Stimulated activated effector memory CD8-positive, alpha-beta T cell treated with anti-CD3 and anti-CD28 coated beads, Interleukin-12 subunit alpha, Interleukin-12 subunit beta, amount 100 ng/mL, for 72 hours (primary cell): Measurements from ENCODE around the gene RIMKLA.

Experiments used
- ATAC-seq: fragments of 150-1000 bp; cut with Tn5 transposase; 2 replicates; pipeline ENCODE4 v1.10.0; 2021
- DNase-seq, 2 donors: peaks; one replicate each; pipeline ENCODE4 v3.0.0; 2021 to 2022; ENCODE audit warnings: low spot score in 2 of 2
- H3K27ac Mint-ChIP-seq: one replicate; pipeline ENCODE4 v1.8.0; 2022; ENCODE audit warnings: mild to moderate bottlenecking, mixed read lengths
- H3K36me3 Mint-ChIP-seq: one replicate; pipeline ENCODE4 v1.8.0; 2022; ENCODE audit warnings: mild to moderate bottlenecking, mixed read lengths
- H3K4me1 Mint-ChIP-seq: one replicate; pipeline ENCODE4 v1.8.0; 2022; ENCODE audit warnings: mixed read lengths
- H3K4me3 Mint-ChIP-seq: one replicate; pipeline ENCODE4 v1.8.0; 2022; ENCODE audit warnings: mild to moderate bottlenecking, mixed read lengths
- H3K9me3 Mint-ChIP-seq: one replicate; pipeline ENCODE4 v1.8.0; 2022; ENCODE audit warnings: mixed read lengths

RIMKLA gene

GRCh38 chr1:42380586-42381279 is at the start of gene RIMKLA:
Gene RIMKLA (plus strand): TSS chr1:42380792. CDS start chr1:42380935, 143 bp downstream.
- ATAC-seq (peak; percentile 94), DNase-seq (peak; percentile 46 to 74)
- H3K4me1 Mint-ChIP-seq = no peaks in the 10 kb centered on the region
- H3K27ac Mint-ChIP-seq = no peak within 1 kb of the TSS
- H3K36me3 Mint-ChIP-seq = no peaks in the 10 kb centered on the region
- H3K9me3 Mint-ChIP-seq = no peaks in the 10 kb centered on the region
- H3K4me3 Mint-ChIP-seq = peak within 1 kb of the TSS; percentile 66

- H3K4me3 Mint-ChIP-seq = peak overlapping the region; percentile 84
- peaks cover 8% of the 10 kb centered on the region for H3K36me3 Mint-ChIP-seq
- peak overlapping the region; percentile 3 for H3K27ac Mint-ChIP-seq
- ATAC-seq = no peak
- DNase-seq = no peak
- H3K4me1 Mint-ChIP-seq = peaks cover 59% of the 10 kb centered on the region
- no peaks in the 10 kb centered on the region for H3K9me3 Mint-ChIP-seq
These were observed 47.7 kb upstream of the RIMKLA start for GRCh38 chr1:42332877-42333276.

- Mint-ChIP-seq H3K4me3 (peak overlapping the region; percentile 84), H3K4me1 (peaks cover 59% of the 10 kb centered on the region)
- ATAC-seq = no peak
These were observed 46.8 kb upstream of the RIMKLA start for GRCh38 chr1:42333662-42334239.

GRCh38 chr1:42334240-42335049 is 46.1 kb upstream of the RIMKLA start:
- Mint-ChIP-seq H3K9me3 (no peaks in the 10 kb centered on the region), H3K4me1 (peaks cover 55% of the 10 kb centered on the region)
- no peak for DNase-seq

More at GRCh38 chr1:42333662-42334239, 46.8 kb upstream of the RIMKLA start:
- Mint-ChIP-seq H3K27ac (peak overlapping the region; percentile 77), H3K36me3 (peaks cover 8% of the 10 kb centered on the region), H3K9me3 (no peaks in the 10 kb centered on the region)
- DNase-seq = no peak

GRCh38 chr1:42335050-42335808 is 45.4 kb upstream of the RIMKLA start, which contains the start of gene FOXJ3:
Gene FOXJ3 (minus strand): TSS chr1:42335235. CDS start chr1:42311093, 24,142 bp downstream.
- Mint-ChIP-seq H3K4me1 (peaks cover 47% of the 10 kb centered on the region), H3K27ac (peak within 1 kb of the TSS; percentile 90)
- peak; percentile 95 for ATAC-seq

More at GRCh38 chr1:42334240-42335049, 46.1 kb upstream of the RIMKLA start:
- ATAC-seq = peak; percentile 72
- Mint-ChIP-seq H3K4me3 (peak overlapping the region; percentile 84), H3K27ac (peak overlapping the region; percentile 77), H3K36me3 (peaks cover 8% of the 10 kb centered on the region)

GRCh38 chr1:42335809-42336518 is 44.6 kb upstream of the RIMKLA start:
- H3K4me3 Mint-ChIP-seq = peak overlapping the region; percentile 84
- H3K27ac Mint-ChIP-seq = peak overlapping the region; percentile 90
- peaks cover 46% of the 10 kb centered on the region for H3K4me1 Mint-ChIP-seq
- H3K36me3 Mint-ChIP-seq = peaks cover 8% of the 10 kb centered on the region
- no peak for ATAC-seq
- DNase-seq = no peak
- H3K9me3 Mint-ChIP-seq = no peaks in the 10 kb centered on the region

More at GRCh38 chr1:42335050-42335808, 45.4 kb upstream of the RIMKLA start, which contains the start of gene FOXJ3:
- Mint-ChIP-seq H3K4me3 (peak within 1 kb of the TSS; percentile 84), H3K9me3 (no peaks in the 10 kb centered on the region), H3K36me3 (peaks cover 8% of the 10 kb centered on the region)
- DNase-seq = peak; percentile 89 to 95

- no peak overlapping the region for H3K27ac Mint-ChIP-seq
- H3K4me3 Mint-ChIP-seq = no peak overlapping the region
- H3K9me3 Mint-ChIP-seq = no peaks in the 10 kb centered on the region
- peaks cover 38% of the 10 kb centered on the region for H3K4me1 Mint-ChIP-seq
- ATAC-seq (no peak), DNase-seq (no peak)
- peaks cover 8% of the 10 kb centered on the region for H3K36me3 Mint-ChIP-seq
These were observed 43.6 kb upstream of the RIMKLA start for GRCh38 chr1:42336978-42337377.

GRCh38 chr1:42340093-42340492 is 40.5 kb upstream of the RIMKLA start:
- Mint-ChIP-seq H3K9me3 (no peaks in the 10 kb centered on the region), H3K4me1 (peaks cover 17% of the 10 kb centered on the region), H3K4me3 (no peak overlapping the region), H3K27ac (no peak overlapping the region), H3K36me3 (no peaks in the 10 kb centered on the region)
- ATAC-seq (no peak), DNase-seq (no peak)

GRCh38 chr1:42340901-42341300 is 39.7 kb upstream of the RIMKLA start:
- ATAC-seq (no peak), DNase-seq (no peak)
- Mint-ChIP-seq H3K4me3 (no peak overlapping the region), H3K9me3 (no peaks in the 10 kb centered on the region), H3K27ac (no peak overlapping the region), H3K4me1 (peaks cover 14% of the 10 kb centered on the region), H3K36me3 (no peaks in the 10 kb centered on the region)

GRCh38 chr1:42343049-42343448 is 37.5 kb upstream of the RIMKLA start:
- Mint-ChIP-seq H3K36me3 (no peaks in the 10 kb centered on the region), H3K9me3 (no peaks in the 10 kb centered on the region), H3K4me3 (no peak overlapping the region), H3K27ac (no peak overlapping the region), H3K4me1 (no peaks in the 10 kb centered on the region)
- ATAC-seq (no peak), DNase-seq (no peak)

- Mint-ChIP-seq H3K4me1 (no peaks in the 10 kb centered on the region), H3K36me3 (no peaks in the 10 kb centered on the region), H3K27ac (no peak overlapping the region), H3K4me3 (no peak overlapping the region), H3K9me3 (no peaks in the 10 kb centered on the region)
- DNase-seq (no peak), ATAC-seq (no peak)
These were observed 32.1 kb upstream of the RIMKLA start for GRCh38 chr1:42348498-42348897.

- H3K36me3 Mint-ChIP-seq = no peaks in the 10 kb centered on the region
- H3K4me1 Mint-ChIP-seq = no peaks in the 10 kb centered on the region
- DNase-seq = no peak
- no peak overlapping the region for H3K27ac Mint-ChIP-seq
- no peak for ATAC-seq
- H3K4me3 Mint-ChIP-seq = no peak overlapping the region
- no peaks in the 10 kb centered on the region for H3K9me3 Mint-ChIP-seq
These were observed 30.5 kb upstream of the RIMKLA start for GRCh38 chr1:42350086-42350485.

- Mint-ChIP-seq H3K9me3 (no peaks in the 10 kb centered on the region), H3K4me3 (no peak overlapping the region), H3K4me1 (peaks cover 9% of the 10 kb centered on the region), H3K27ac (no peak overlapping the region), H3K36me3 (no peaks in the 10 kb centered on the region)
- ATAC-seq (peak; percentile 74), DNase-seq (no peak)
These were observed 21.8 kb upstream of the RIMKLA start for GRCh38 chr1:42358791-42359190.

- no peak for ATAC-seq
- no peaks in the 10 kb centered on the region for H3K9me3 Mint-ChIP-seq
- DNase-seq = no peak
- no peak overlapping the region for H3K4me3 Mint-ChIP-seq
- H3K36me3 Mint-ChIP-seq = no peaks in the 10 kb centered on the region
- H3K4me1 Mint-ChIP-seq = peaks cover 9% of the 10 kb centered on the region
- H3K27ac Mint-ChIP-seq = no peak overlapping the region
These were observed 21.1 kb upstream of the RIMKLA start for GRCh38 chr1:42359466-42359865.
